K562 (cell line): ENCODE results near the gene ING4. TPM values are rescaled to one million over a fixed set of nuclear protein-coding genes. Genes with fewer than 3 reads are reported as not detected.
A peak's percentile ranks its signal among the peaks of the same experiment; 100 is the strongest.

Source experiments
- ATAC-seq: fragments of 200-7000 bp; cut with Tn5 transposase; 3 replicates; pipeline ENCODE4 v1.9.1; 2020; ENCODE audit warnings: moderate library complexity
- BruUV-seq: library from RNA; stranded (reverse); fragments of 400-500 nt; replicated peaks from 2 replicates; lab custom pipeline; 2021; lab: Mats Ljungman, UMichigan
- CTCF ChIA-PET: fragments of 300-600 bp; formaldehyde crosslinking; extraction: SDS; loops from one replicate; lab custom pipeline; 2021; ENCODE audit warnings: low intra/inter-chr PET ratio; lab: Yijun Ruan, JAX
- POLR2A ChIA-PET: fragments of 300-600, 350-650 bp; sonication (Branson Sonifier 250); formaldehyde crosslinking; extraction: SDS; loops from one replicate; lab custom pipeline; 2021; ENCODE audit warnings: antibody characterized with exemption, inconsistent platforms; lab: Yijun Ruan, JAX
- DNase-seq, 4 experiments: peaks; one replicate each; pipeline versions ENCODE4 v3.0.0 to v3.0.0-alpha.2; 2011 to 2018; ENCODE audit warnings: low spot score in 3 of 4, mixed read lengths in 3 of 4; ENCODE audit errors: extremely low read depth in 1 of 4
- FAIRE-seq: peaks from 2 replicates; lab custom pipeline; 2011; peaks lifted over from hg19 to GRCh38; lab: Jason Lieb, UNC
- H2AFZ ChIP-seq: 2 replicates; pipeline ENCODE4 v1.6.0; 2011; ENCODE audit warnings: low read depth, low read length, control low read depth, inconsistent platforms
- H3K27ac ChIP-seq: fragments of 200-600 bp; 3 replicates; pipeline ENCODE4 v1.8.0; 2011; ENCODE audit warnings: low read depth, mild to moderate bottlenecking, control low read depth, inconsistent platforms, low read length, moderate library complexity, mixed read lengths; ENCODE audit errors: extremely low read depth
- H3K27me3 ChIP-seq, 2 experiments: fragments of 300-600 bp in 1 of 2; 2 replicates in 1 of 2; 3 replicates in 1 of 2; pipeline versions ENCODE4 v1.6.0 to v1.8.0; 2011; ENCODE audit warnings: inconsistent platforms in 2 of 2, low read length in 2 of 2, mild to moderate bottlenecking in 1 of 2, mixed read lengths in 1 of 2, moderate library complexity in 1 of 2; ENCODE audit not compliant: control insufficient read depth in 2 of 2, insufficient read depth in 2 of 2
- H3K36me3 ChIP-seq: fragments of 300-600 bp; 3 replicates; pipeline ENCODE4 v1.8.0; 2011; ENCODE audit warnings: mild to moderate bottlenecking, low read length, inconsistent platforms; ENCODE audit not compliant: control insufficient read depth, insufficient read depth
- H3K4me1 ChIP-seq, 2 experiments: fragments of 200-600 bp in 1 of 2; replicated peaks in 1 of 2; 2 replicates in 1 of 2; 3 replicates in 1 of 2; pipeline versions ENCODE4 v1.5.1 to v1.8.0; 2011; ENCODE audit warnings: inconsistent platforms in 2 of 2, low read length in 2 of 2, mild to moderate bottlenecking in 1 of 2, mixed read lengths in 1 of 2, moderate library complexity in 1 of 2; ENCODE audit not compliant: control insufficient read depth in 2 of 2, insufficient read depth in 2 of 2
- H3K4me2 ChIP-seq: 2 replicates; pipeline ENCODE4 v1.6.1; 2011; ENCODE audit warnings: low read length, control low read depth, inconsistent platforms, mixed read lengths; ENCODE audit not compliant: insufficient read depth
- H3K4me3 ChIP-seq: fragments of 200-600 bp; sonication (generic), shearing (Covaris generic); 2 replicates; pipeline ENCODE4 v1.5.1; 2016; ENCODE audit warnings: control low read depth, inconsistent platforms
- H3K79me2 ChIP-seq: fragments of 200-600 bp; 3 replicates; pipeline ENCODE4 v1.8.0; 2011; ENCODE audit warnings: low read length, inconsistent platforms; ENCODE audit not compliant: control insufficient read depth, insufficient read depth
- H3K9ac ChIP-seq, 2 experiments: 2 replicates each; pipeline versions ENCODE4 v1.6.0 to v1.6.1; 2011; ENCODE audit warnings: low read depth in 2 of 2, low read length in 2 of 2, control low read depth in 1 of 2, inconsistent platforms in 1 of 2, mild to moderate bottlenecking in 1 of 2, mixed read lengths in 1 of 2; ENCODE audit not compliant: insufficient read depth in 1 of 2
- H3K9me1 ChIP-seq: one replicate; pipeline ENCODE4 v1.6.0; 2011; ENCODE audit warnings: inconsistent platforms, mild to moderate bottlenecking, low read length, moderate library complexity; ENCODE audit not compliant: control insufficient read depth, insufficient read depth
- H3K9me3 ChIP-seq: replicated peaks from 2 replicates; pipeline ENCODE4 v1.5.1; 2011; ENCODE audit warnings: low read depth, low read length, inconsistent platforms; ENCODE audit not compliant: control insufficient read depth, insufficient read depth
- H4K20me1 ChIP-seq: replicated peaks from 2 replicates; pipeline ENCODE4 v1.6.1; 2011; ENCODE audit warnings: low read length, inconsistent platforms, mixed read lengths; ENCODE audit not compliant: control insufficient read depth, insufficient read depth
- ARID4B ChIP-seq: sonication (generic); formaldehyde crosslinking; IDR thresholded peaks from 2 replicates; pipeline ENCODE4 v1.8.0; 2022; ENCODE audit warnings: mild to moderate bottlenecking, missing genetic modification reagents
- BCOR ChIP-seq: fragments of 450-650 bp; IDR thresholded peaks from 2 replicates; pipeline ENCODE4 v1.6.1; 2016
- DIDO1 ChIP-seq: fragments of 450-650 bp; IDR thresholded peaks from 2 replicates; pipeline ENCODE4 v1.6.1; 2016; ENCODE audit warnings: low read depth, missing biosample characterization, missing genetic modification characterization
- E2F6 ChIP-seq, 2 experiments: IDR thresholded peaks; 2 replicates each; pipeline ENCODE4 v1.6.1; 2011; ENCODE audit warnings: borderline replicate concordance in 1 of 2, control low read depth in 1 of 2, low read depth in 1 of 2, low read length in 1 of 2, mild to moderate bottlenecking in 1 of 2, mixed read lengths in 1 of 2, moderate library complexity in 1 of 2; ENCODE audit not compliant: insufficient read depth in 1 of 2, insufficient read length in 1 of 2, poor library complexity in 1 of 2, severe bottlenecking in 1 of 2; ENCODE audit errors: extremely low read depth in 1 of 2
- HLTF ChIP-seq: fragments of 450-650 bp; IDR thresholded peaks from 2 replicates; pipeline ENCODE4 v1.6.1; 2016
- PHF8 ChIP-seq: fragments of 200-600 bp; sonication (generic); IDR thresholded peaks from 2 replicates; pipeline ENCODE4 v1.6.1; 2012; ENCODE audit warnings: mixed run types, mild to moderate bottlenecking, inconsistent platforms, low read length, moderate library complexity, borderline replicate concordance
- SPI1 ChIP-seq: IDR thresholded peaks from 2 replicates; pipeline ENCODE4 v1.6.1; 2011; ENCODE audit warnings: low read depth, low read length, control low read depth, borderline replicate concordance
- ZBTB17 ChIP-seq: fragments of 450-650 bp; formaldehyde crosslinking; IDR thresholded peaks from 2 replicates; pipeline ENCODE4 v1.4.0; 2020; ENCODE audit warnings: mild to moderate bottlenecking
- ZNF121 ChIP-seq: sonication (generic); formaldehyde crosslinking; conservative IDR thresholded peaks from 2 replicates; pipeline ENCODE4 v1.8.0; 2022; ENCODE audit warnings: missing genetic modification reagents
- ZNF239 ChIP-seq: fragments of 250-450 bp; sonication (Bioruptor Pico); IDR thresholded peaks from 2 replicates; pipeline ENCODE4 v1.4.0; 2020; ENCODE audit warnings: mild to moderate bottlenecking
- ZNF449 ChIP-seq: fragments of 250-450 bp; sonication (Bioruptor Pico); IDR thresholded peaks from 2 replicates; pipeline ENCODE4 v1.8.0; 2022; ENCODE audit warnings: moderate library complexity, mild to moderate bottlenecking, inconsistent platforms
- ZNF740 ChIP-seq, 3 experiments: fragments of 200-800 bp in 1 of 3; sonication (Bioruptor generic) in 1 of 3; sonication (generic) in 1 of 3; formaldehyde crosslinking in 1 of 3; IDR thresholded peaks; 2 replicates each; pipeline versions ENCODE4 v1.6.1 to v1.8.0; 2016 to 2022; ENCODE audit warnings: mild to moderate bottlenecking in 2 of 3, missing compliant biosample characterization in 2 of 3, missing genetic modification characterization in 2 of 3, missing genetic modification reagents in 1 of 3
- WGBS: fragments of 100-300 bp; shearing (Covaris generic); methylation state at CpG from one replicate; pipeline ENCODE4 v1.1.6; 2016; ENCODE audit warnings: low coverage, mixed read lengths; ENCODE audit not compliant: insufficient coverage; ENCODE audit errors: missing lambda C conversion rate; 5-methylcytosine and 5-hydroxymethylcytosine counted together
- in situ Hi-C: fragments of 300-500 bp; cut with MboI; formaldehyde crosslinking; loops from 4 replicates; pipeline ENCODE4 v1.15.0; 2018; ENCODE audit warnings: inconsistent platforms, mixed read lengths
- intact Hi-C: fragments of 100-400 bp; cut with micrococcal nuclease; formaldehyde crosslinking; loops from 2 replicates; pipeline ENCODE4 v1.14.2; 2022
- polyA plus RNA-seq, 8 experiments: library from polyadenylated mRNA; depleted of rRNA in 4 of 8; stranded (reverse) in 5 of 8; unstranded in 3 of 8; fragments of >200 nt; fragmentation: Nextera tagmentation in 2 of 8; fragmentation: Illumina TruSeq in 1 of 8; extraction: Ambion mirVana in 2 of 8; extraction: Trizol in 1 of 8; gene quantifications; 2 replicates each; pipeline versions ENCODE4 v1.2.1 to v1.2.3, GENCODE V29; 2011 to 2014; ENCODE audit warnings: inconsistent platforms in 1 of 8, missing spikeins in 1 of 8
- total RNA-seq, 7 experiments: library from RNA; depleted of rRNA in 6 of 7; stranded (reverse); fragments of >200 nt in 6 of 7; fragmentation: Illumina TruSeq in 2 of 7; extraction: Trizol in 2 of 7; gene quantifications; 2 replicates each; pipeline versions ENCODE4 v1.2.1 to v1.2.3, GENCODE V29; 2011 to 2021; ENCODE audit warnings: low replicate concordance in 1 of 7

ING4 gene
- total and polyA plus RNA-seq, 9 of the 15 experiments (the other 6 are each of a cell fraction or from before 2014, with no cell fraction given): 6.6 to 30.2 (median 15.7) TPM

GRCh38 chr12:6638305-6638704 is 24.6 kb downstream of the ING4 start:
- intact Hi-C loops: loop anchor here (2.0 kb wide), 1 partner anchor 24 kb away; the partner anchor contains the start of gene ING4
- no peaks in the 10 kb centered on the region for H4K20me1 ChIP-seq
- peak overlapping the region; percentile 37 for H3K4me3 ChIP-seq
- H3K27ac ChIP-seq: peak overlapping the region; percentile 97
- peak overlapping the region; percentile 77 to 89 for H3K9ac ChIP-seq
- H3K4me1 ChIP-seq: peaks cover 45 to 53% of the 10 kb centered on the region in 2 experiments; a peak in 4 of 5 replicates
- ATAC-seq (peak; percentile 4; the same call in 2 of the 3 replicates), FAIRE-seq (no peak), DNase-seq (peak in 1 of 4 experiments; percentile 37)
- no peaks in the 10 kb centered on the region for H3K9me1 ChIP-seq
- no peaks in the 10 kb centered on the region; the same call in 1 of the 2 replicates for H3K9me3 ChIP-seq
- peak overlapping the region; percentile 76; the same call in 1 of the 2 replicates for H2AFZ ChIP-seq
- H3K27me3 ChIP-seq: no peaks in the 10 kb centered on the region
- peaks cover 37% of the 10 kb centered on the region for H3K79me2 ChIP-seq
- ChIA-PET POLR2A (no interaction called here), CTCF (no interaction called here)
- BruUV-seq: no TSS peak
- H3K4me2 ChIP-seq: peak overlapping the region; percentile 81
- H3K36me3 ChIP-seq: no peaks in the 10 kb centered on the region; the same call in 2 of the 3 replicates
- in situ Hi-C loops: no loop called here
- 42% methylated on average over 6 of the region's 9 CpGs for WGBS
- peak in 1 of 2 experiments; percentile 10 for TF ChIP-seq E2F6 (IDR thresholded peaks at IDR 0.05; ENCODE audit: borderline replicate concordance in 1 of 2, extremely low read depth in 1 of 2, insufficient read depth in 1 of 2, insufficient read length in 1 of 2, low read depth in 1 of 2, low read length in 1 of 2, poor library complexity in 1 of 2, severe bottlenecking in 1 of 2)
- peak; percentile 2; the same call in 1 of the 2 replicates for TF ChIP-seq PHF8
- no peak for TF ChIP-seq ZNF740 (CRISPR knock-in tag; IDR thresholded peaks at IDR 0.05)
- no peak for TF ChIP-seq ZNF740 (tag; IDR thresholded peaks at IDR 0.05)
- TF ChIP-seq ZNF121: no peak
- no peak for TF ChIP-seq DIDO1 (tag)
- TF ChIP-seq ZNF449: peak; percentile 71; the same call in 1 of the 2 replicates
- no peak for TF ChIP-seq ZNF239 (CRISPR knock-in tag)
- peak; percentile 72 for TF ChIP-seq SPI1
- no peak for TF ChIP-seq HLTF
- no peak for TF ChIP-seq BCOR
- no peak for TF ChIP-seq ZBTB17
- peak; percentile 51; the same call in 1 of the 2 replicates for TF ChIP-seq ARID4B (CRISPR knock-in tag)
